Left ventricle myocardium inferior (tissue), 1 donor: ENCODE data around the gene WDR20. TPM values are rescaled to one million over a fixed set of nuclear protein-coding genes. Genes with fewer than 3 reads are reported as not detected.

Experiments
- DNase-seq: peaks from one replicate; pipeline ENCODE4 v3.0.0-alpha.2; 2020
- H3K27ac ChIP-seq: fragments of 200-600 bp; replicated peaks from 2 replicates; pipeline ENCODE4 v1.8.0; 2021
- H3K27me3 ChIP-seq: fragments of 200-600 bp; 2 replicates; pipeline ENCODE4 v1.8.0; 2021; ENCODE audit warnings: low read depth
- H3K36me3 ChIP-seq: fragments of 200-600 bp; 2 replicates; pipeline ENCODE4 v1.8.0; 2021
- H3K4me1 ChIP-seq: fragments of 200-600 bp; 2 replicates; pipeline ENCODE4 v1.8.0; 2021
- H3K4me3 ChIP-seq: fragments of 200-600 bp; 2 replicates; pipeline ENCODE4 v1.8.0; 2021; ENCODE audit warnings: mild to moderate bottlenecking, moderate library complexity
- H3K9me3 ChIP-seq: fragments of 200-600 bp; replicated peaks from 2 replicates; pipeline ENCODE4 v1.8.0; 2021
- intact Hi-C: fragments of 100-400 bp; cut with micrococcal nuclease; formaldehyde crosslinking; loops from one replicate; pipeline ENCODE4 v1.11.0; 2022
- total RNA-seq: library from RNA; stranded (reverse); fragmentation: NEBNext Ultra II Directional; extraction: Animal tissue kit (Norgen Biotek cat#: 25700); gene quantifications from one replicate; pipeline ENCODE4 v1.2.1, GENCODE V29; 2021
- TF ChIP-seq, protein P1 (sequence below): fragments of 200-600 bp; IDR thresholded peaks from 2 replicates; pipeline ENCODE4 v1.8.0; 2021; ENCODE audit warnings: antibody characterized with exemption, mild to moderate bottlenecking, borderline replicate concordance
- donor health status: DM: no; HTN: yes; CAD: no; lungs with severe emphysema.

The WDR20 gene
- total RNA-seq, 1 donor from 2014 or later, result 20.9 TPM

GRCh38 chr14:102182936-102183619 lies 43.4 kb downstream of the WDR20 start:
- H3K27ac ChIP-seq, result no peak overlapping the region
- no peaks in the 10 kb centered on the region for H3K27me3 ChIP-seq
- no peaks in the 10 kb centered on the region for H3K9me3 ChIP-seq
- peaks cover 89% of the 10 kb centered on the region for H3K4me1 ChIP-seq
- DNase-seq, result no peak
- no peaks in the 10 kb centered on the region for H3K36me3 ChIP-seq
- intact Hi-C loops, result no loop called here
- TF ChIP-seq, protein P1, sequence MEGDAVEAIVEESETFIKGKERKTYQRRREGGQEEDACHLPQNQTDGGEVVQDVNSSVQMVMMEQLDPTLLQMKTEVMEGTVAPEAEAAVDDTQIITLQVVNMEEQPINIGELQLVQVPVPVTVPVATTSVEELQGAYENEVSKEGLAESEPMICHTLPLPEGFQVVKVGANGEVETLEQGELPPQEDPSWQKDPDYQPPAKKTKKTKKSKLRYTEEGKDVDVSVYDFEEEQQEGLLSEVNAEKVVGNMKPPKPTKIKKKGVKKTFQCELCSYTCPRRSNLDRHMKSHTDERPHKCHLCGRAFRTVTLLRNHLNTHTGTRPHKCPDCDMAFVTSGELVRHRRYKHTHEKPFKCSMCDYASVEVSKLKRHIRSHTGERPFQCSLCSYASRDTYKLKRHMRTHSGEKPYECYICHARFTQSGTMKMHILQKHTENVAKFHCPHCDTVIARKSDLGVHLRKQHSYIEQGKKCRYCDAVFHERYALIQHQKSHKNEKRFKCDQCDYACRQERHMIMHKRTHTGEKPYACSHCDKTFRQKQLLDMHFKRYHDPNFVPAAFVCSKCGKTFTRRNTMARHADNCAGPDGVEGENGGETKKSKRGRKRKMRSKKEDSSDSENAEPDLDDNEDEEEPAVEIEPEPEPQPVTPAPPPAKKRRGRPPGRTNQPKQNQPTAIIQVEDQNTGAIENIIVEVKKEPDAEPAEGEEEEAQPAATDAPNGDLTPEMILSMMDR, result no peak
- no peak overlapping the region for H3K4me3 ChIP-seq

DNA sequence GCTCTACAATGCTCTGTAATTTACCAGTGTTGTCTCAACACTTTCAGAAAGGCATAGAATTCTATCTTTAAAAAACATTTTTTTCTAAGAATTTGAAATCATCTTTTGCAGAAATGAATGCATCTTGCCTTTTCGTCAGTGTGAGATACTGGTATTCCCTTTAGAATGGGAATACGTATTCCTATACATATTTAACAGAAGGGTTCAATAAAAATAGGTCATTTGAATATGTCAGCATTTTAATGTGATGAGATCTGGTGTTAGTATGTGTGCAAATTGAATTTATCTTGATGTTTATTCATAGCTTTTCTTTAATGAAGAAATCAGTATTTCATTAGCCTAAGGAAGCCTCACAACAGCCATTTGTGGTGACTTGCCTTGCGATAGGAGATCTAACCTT lies 44.2 kb downstream of the WDR20 start:
- TF ChIP-seq, protein P1, result no peak
- Histone ChIP-seq H3K27me3 (no peaks in the 10 kb centered on the region), H3K4me1 (peaks cover 89% of the 10 kb centered on the region), H3K36me3 (no peaks in the 10 kb centered on the region), H3K9me3 (no peaks in the 10 kb centered on the region), H3K4me3 (no peak overlapping the region), H3K27ac (no peak overlapping the region)
- intact Hi-C loops, result no loop called here
- no peak for DNase-seq

GRCh38 chr14:102184316-102185035 lies 44.8 kb downstream of the WDR20 start:
- H3K36me3 ChIP-seq, result no peaks in the 10 kb centered on the region
- H3K4me3 ChIP-seq, result no peak overlapping the region
- intact Hi-C loops, result no loop called here
- H3K9me3 ChIP-seq, result no peaks in the 10 kb centered on the region
- no peak overlapping the region for H3K27ac ChIP-seq
- DNase-seq, result no peak
- H3K4me1 ChIP-seq, result peaks cover 89% of the 10 kb centered on the region
- TF ChIP-seq, protein P1, result no peak
- H3K27me3 ChIP-seq, result no peaks in the 10 kb centered on the region

DNA sequence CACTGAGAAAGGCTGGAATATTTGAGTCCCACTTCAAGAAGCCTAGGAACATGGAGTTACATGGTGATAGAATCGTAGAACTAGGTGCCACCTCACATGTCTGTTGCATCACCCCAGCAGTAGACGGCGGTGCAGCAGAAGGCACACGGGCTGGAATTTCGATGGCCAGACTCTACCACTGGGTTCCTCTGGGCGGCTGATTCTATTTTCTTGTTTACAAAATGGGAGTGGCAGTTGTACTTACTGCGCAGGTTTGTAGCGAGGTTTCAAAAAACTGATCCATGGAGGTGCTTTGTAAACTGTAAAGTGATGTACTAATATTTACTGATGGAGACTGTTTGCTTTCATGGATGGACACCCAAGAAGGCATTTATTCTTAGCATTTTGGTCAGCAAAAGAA lies 45.7 kb downstream of the WDR20 start:
- Histone ChIP-seq H3K4me3 (no peak overlapping the region), H3K27me3 (no peaks in the 10 kb centered on the region), H3K36me3 (no peaks in the 10 kb centered on the region), H3K9me3 (no peaks in the 10 kb centered on the region), H3K27ac (no peak overlapping the region), H3K4me1 (peaks cover 86% of the 10 kb centered on the region)
- no peak for DNase-seq
- TF ChIP-seq, protein P1, result no peak
- intact Hi-C loops, result no loop called here

DNA sequence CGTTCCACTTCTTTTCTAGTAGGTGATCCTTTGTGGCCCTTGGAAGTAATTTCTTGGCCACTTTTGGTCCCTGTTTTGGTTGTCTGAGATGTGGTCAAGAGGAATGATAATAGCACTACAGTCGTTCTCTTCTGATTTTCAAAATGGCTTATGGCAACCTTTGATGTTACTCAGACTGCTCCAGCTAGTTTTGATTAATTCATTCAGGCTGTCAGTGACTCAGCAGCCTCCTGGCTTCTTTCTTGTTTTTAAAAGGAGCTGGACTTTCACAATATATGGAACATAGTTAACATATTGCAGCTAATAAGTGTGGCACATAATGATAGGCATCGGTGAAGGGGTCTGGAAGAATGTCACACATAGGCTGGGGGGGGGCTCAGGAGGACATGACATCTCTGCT lies 47.3 kb downstream of the WDR20 start:
- intact Hi-C loops, result no loop called here
- DNase-seq, result no peak
- no peak overlapping the region for H3K4me3 ChIP-seq
- no peaks in the 10 kb centered on the region for H3K36me3 ChIP-seq
- no peaks in the 10 kb centered on the region for H3K9me3 ChIP-seq
- no peak overlapping the region for H3K27ac ChIP-seq
- H3K27me3 ChIP-seq, result no peaks in the 10 kb centered on the region
- peaks cover 81% of the 10 kb centered on the region for H3K4me1 ChIP-seq
- TF ChIP-seq, protein P1, result no peak
